ENCODE results near the gene ZDHHC11B.
"Not testable (repeated sequence)": the region's sequence is repeated elsewhere in the genome, so short reads cannot be mapped to it uniquely, and the experiment has no call there.

DNA sequence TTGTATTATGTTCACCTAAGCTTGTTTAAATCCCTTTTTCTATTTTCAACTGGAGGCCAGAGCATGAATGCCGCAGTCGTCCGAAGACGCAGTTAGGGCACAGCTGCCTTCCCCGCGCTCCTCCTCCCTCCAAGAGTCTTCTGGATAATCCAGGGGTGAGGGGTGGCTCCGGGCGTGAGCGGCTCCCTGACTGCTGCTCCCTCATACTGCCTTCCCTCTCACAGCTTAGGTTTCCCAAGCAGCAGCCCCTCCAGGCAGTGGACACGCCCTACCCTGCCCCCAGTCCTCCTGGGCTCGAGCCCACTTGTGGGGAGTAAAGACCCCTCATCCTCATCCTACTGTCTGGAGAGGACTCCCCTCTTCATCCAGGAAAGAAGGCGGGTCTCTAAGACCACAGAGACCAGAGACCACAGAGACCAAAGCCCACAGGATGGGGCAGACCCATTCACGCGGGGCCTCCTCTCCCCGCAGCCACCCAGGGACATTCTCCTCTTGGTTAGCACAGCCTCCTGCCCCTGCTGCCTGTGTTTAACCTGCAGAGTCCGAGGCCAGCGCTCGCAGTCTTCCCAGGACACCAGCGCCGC lies 31.9 kb downstream of the ZDHHC11B start:
- not testable (repeated sequence) for TF ChIP-seq CTCF (conservative IDR thresholded peaks at IDR 0.05; ENCODE audit: low read length); EZH2phosphoT487 (IDR thresholded peaks at IDR 0.05; ENCODE audit: borderline replicate concordance)

Measured in Loucy (cell line).